Left ventricle myocardium inferior (tissue), 1 donor: ENCODE results near the gene NHLRC3. TPM values are rescaled to one million over a fixed set of nuclear protein-coding genes. Genes with fewer than 3 reads are reported as not detected.

ENCODE experiments used
- DNase-seq: peaks from one replicate; pipeline ENCODE4 v3.0.0-alpha.2; 2020
- H3K27ac ChIP-seq: fragments of 200-600 bp; replicated peaks from 2 replicates; pipeline ENCODE4 v1.8.0; 2021
- H3K27me3 ChIP-seq: fragments of 200-600 bp; 2 replicates; pipeline ENCODE4 v1.8.0; 2021; ENCODE audit warnings: low read depth
- H3K36me3 ChIP-seq: fragments of 200-600 bp; 2 replicates; pipeline ENCODE4 v1.8.0; 2021
- H3K4me1 ChIP-seq: fragments of 200-600 bp; 2 replicates; pipeline ENCODE4 v1.8.0; 2021
- H3K4me3 ChIP-seq: fragments of 200-600 bp; 2 replicates; pipeline ENCODE4 v1.8.0; 2021; ENCODE audit warnings: mild to moderate bottlenecking, moderate library complexity
- H3K9me3 ChIP-seq: fragments of 200-600 bp; replicated peaks from 2 replicates; pipeline ENCODE4 v1.8.0; 2021
- CTCF ChIP-seq: fragments of 200-600 bp; IDR thresholded peaks from 2 replicates; pipeline ENCODE4 v1.8.0; 2021; ENCODE audit warnings: antibody characterized with exemption, mild to moderate bottlenecking, borderline replicate concordance
- intact Hi-C: fragments of 100-400 bp; cut with micrococcal nuclease; formaldehyde crosslinking; loops from one replicate; pipeline ENCODE4 v1.11.0; 2022
- total RNA-seq: library from RNA; stranded (reverse); fragmentation: NEBNext Ultra II Directional; extraction: Animal tissue kit (Norgen Biotek cat#: 25700); gene quantifications from one replicate; pipeline ENCODE4 v1.2.1, GENCODE V29; 2021
- donor health status: DM: no; HTN: yes; CAD: no; lungs with severe emphysema.

Gene NHLRC3
- total RNA-seq, 1 donor from 2014 or later = 11.8 TPM

- Histone ChIP-seq H3K27ac (no peak overlapping the region), H3K27me3 (no peaks in the 10 kb centered on the region), H3K36me3 (peaks cover 87% of the 10 kb centered on the region), H3K9me3 (no peaks in the 10 kb centered on the region), H3K4me3 (no peak overlapping the region), H3K4me1 (peaks cover 6% of the 10 kb centered on the region)
- intact Hi-C loops = no loop called here
- TF ChIP-seq CTCF = no peak
- no peak for DNase-seq
Measured at GRCh38 chr13:39023761-39024160, 14.5 kb upstream of the NHLRC3 start.

- no peaks in the 10 kb centered on the region for H3K27me3 ChIP-seq
- intact Hi-C loops = no loop called here
- no peak for DNase-seq
- H3K27ac ChIP-seq = no peak overlapping the region
- peaks cover 82% of the 10 kb centered on the region for H3K36me3 ChIP-seq
- TF ChIP-seq CTCF = no peak
- H3K4me3 ChIP-seq = no peak overlapping the region
- peaks cover 6% of the 10 kb centered on the region for H3K4me1 ChIP-seq
- H3K9me3 ChIP-seq = no peaks in the 10 kb centered on the region
Measured at GRCh38 chr13:39025433-39025839, 12.8 kb upstream of the NHLRC3 start.

GRCh38 chr13:39032150-39032549 lies 6.1 kb upstream of the NHLRC3 start:
- Histone ChIP-seq H3K9me3 (no peaks in the 10 kb centered on the region), H3K27ac (no peak overlapping the region), H3K4me1 (peaks cover 42% of the 10 kb centered on the region), H3K36me3 (peaks cover 17% of the 10 kb centered on the region), H3K27me3 (no peaks in the 10 kb centered on the region), H3K4me3 (no peak overlapping the region)
- intact Hi-C loops = no loop called here
- DNase-seq = no peak
- TF ChIP-seq CTCF = no peak

DNA sequence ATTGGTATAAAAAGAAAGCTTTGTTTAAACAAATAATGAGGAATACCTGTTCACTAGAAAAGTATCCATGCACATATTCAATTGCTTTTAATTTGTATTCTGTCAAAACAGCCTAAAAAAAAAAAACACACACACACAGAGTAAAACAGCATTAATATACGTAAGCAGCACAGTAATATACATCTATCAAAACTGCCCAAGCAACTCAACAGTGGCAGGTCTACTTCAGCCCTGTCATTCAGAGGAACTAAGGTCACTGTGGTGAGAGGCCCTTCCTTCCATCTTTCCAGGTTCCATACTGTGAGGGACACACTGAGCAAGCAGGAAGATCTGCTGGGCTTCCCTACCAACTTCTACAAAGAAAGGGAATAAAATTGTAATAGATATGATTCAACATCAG lies 4.2 kb upstream of the NHLRC3 start:
- Histone ChIP-seq H3K4me1 (peaks cover 58% of the 10 kb centered on the region), H3K27ac (no peak overlapping the region), H3K9me3 (no peaks in the 10 kb centered on the region), H3K4me3 (no peak overlapping the region), H3K36me3 (no peaks in the 10 kb centered on the region), H3K27me3 (no peaks in the 10 kb centered on the region)
- DNase-seq = no peak
- intact Hi-C loops = no loop called here
- TF ChIP-seq CTCF = no peak

DNA sequence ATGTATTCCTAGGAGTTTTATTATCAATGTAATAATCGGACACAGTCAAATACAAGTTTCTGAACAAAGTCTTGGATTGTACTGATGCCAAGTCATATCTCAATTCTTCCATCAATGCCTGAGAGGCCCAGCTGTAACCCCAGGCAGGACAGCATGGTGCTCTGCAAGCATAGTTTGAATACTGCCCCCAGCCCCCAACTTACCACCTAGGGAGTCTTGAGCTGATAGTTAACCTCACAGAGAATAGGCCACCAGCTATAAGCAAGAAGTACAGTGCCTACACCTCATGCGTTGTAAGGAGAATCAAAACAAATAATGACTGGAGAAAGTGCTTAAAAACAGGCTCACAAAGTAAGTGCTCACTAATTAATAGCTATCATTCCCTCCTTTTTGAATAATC lies 3.1 kb upstream of the NHLRC3 start:
- TF ChIP-seq CTCF = no peak
- H3K4me1 ChIP-seq = peaks cover 69% of the 10 kb centered on the region

GRCh38 chr13:39035799-39036198 lies 2.5 kb upstream of the NHLRC3 start:
- no peak for TF ChIP-seq CTCF
- H3K27me3 ChIP-seq = no peaks in the 10 kb centered on the region
- H3K27ac ChIP-seq = no peak overlapping the region
- intact Hi-C loops = no loop called here
- no peak for DNase-seq
- H3K4me1 ChIP-seq = peaks cover 75% of the 10 kb centered on the region
- H3K36me3 ChIP-seq = no peaks in the 10 kb centered on the region
- H3K4me3 ChIP-seq = peak overlapping the region; percentile 94
- H3K9me3 ChIP-seq = no peaks in the 10 kb centered on the region

More for the DNA sequence above, 3.1 kb upstream of the NHLRC3 start:
- no peak overlapping the region for H3K27ac ChIP-seq
- peak overlapping the region; percentile 94 for H3K4me3 ChIP-seq
- no peaks in the 10 kb centered on the region for H3K36me3 ChIP-seq
- no peaks in the 10 kb centered on the region for H3K27me3 ChIP-seq
- H3K9me3 ChIP-seq = no peaks in the 10 kb centered on the region
- intact Hi-C loops = no loop called here
- no peak for DNase-seq
